ENCODE results near the gene RBCK1. TPM values are rescaled to one million over a fixed set of nuclear protein-coding genes. Genes with fewer than 3 reads are reported as not detected.

RBCK1 gene
- total and polyA plus RNA-seq, 9 of the 15 experiments (the other 6 are each of a cell fraction or from before 2014, with no cell fraction given): 5.9 to 59.3 (median 26.5) TPM

GRCh38 chr20:371755-372542 lies 36.1 kb upstream of the RBCK1 start (continued):
- TF ChIP-seq NRF1 (conservative IDR thresholded peaks at IDR 0.05 in 1 of 2, IDR thresholded peaks at IDR 0.05 in 1 of 2) (peak; percentile 82 to 84), MAZ (CRISPR knock-in tag; conservative IDR thresholded peaks at IDR 0.05 in 1 of 2, IDR thresholded peaks at IDR 0.05 in 1 of 2) (peak; percentile 80 to 94), NCOA1 (IDR thresholded peaks at IDR 0.05; ENCODE audit: low read depth) (peak; percentile 90), KDM5B (IDR thresholded peaks at IDR 0.05; ENCODE audit: insufficient replicate concordance, low read depth, low read length) (peak; percentile 31), ZNF318 (IDR thresholded peaks at IDR 0.05; ENCODE audit: borderline replicate concordance in 1 of 2, low read depth in 1 of 2) (peak in 1 of 2 experiments; percentile 82; a peak in 2 of 4 replicates), NUFIP1 (IDR thresholded peaks at IDR 0.05; ENCODE audit: partially characterized antibody) (no peak), MBD2 (IDR thresholded peaks at IDR 0.05; ENCODE audit: borderline replicate concordance, low read depth) (peak; percentile 72; the same call in 1 of the 2 replicates), SUPT5H (IDR thresholded peaks at IDR 0.05) (peak; percentile 65; the same call in 1 of the 2 replicates), ZNF766 (CRISPR knock-in tag; conservative IDR thresholded peaks at IDR 0.05) (peak; percentile 82), ZNF324 (CRISPR knock-in tag; IDR thresholded peaks at IDR 0.05) (peak; percentile 16; the same call in 1 of the 2 replicates), ZBTB7A (IDR thresholded peaks at IDR 0.05; ENCODE audit: borderline replicate concordance, control insufficient read depth, low read depth, low read length) (peak; percentile 69; the same call in 1 of the 2 replicates), TCFL5 (CRISPR knock-in tag; conservative IDR thresholded peaks at IDR 0.05) (peak; percentile 17; the same call in 1 of the 2 replicates), PTBP1 (IDR thresholded peaks at IDR 0.05; ENCODE audit: low read depth, low read length) (no peak)
- TF ChIP-seq, protein P1, sequence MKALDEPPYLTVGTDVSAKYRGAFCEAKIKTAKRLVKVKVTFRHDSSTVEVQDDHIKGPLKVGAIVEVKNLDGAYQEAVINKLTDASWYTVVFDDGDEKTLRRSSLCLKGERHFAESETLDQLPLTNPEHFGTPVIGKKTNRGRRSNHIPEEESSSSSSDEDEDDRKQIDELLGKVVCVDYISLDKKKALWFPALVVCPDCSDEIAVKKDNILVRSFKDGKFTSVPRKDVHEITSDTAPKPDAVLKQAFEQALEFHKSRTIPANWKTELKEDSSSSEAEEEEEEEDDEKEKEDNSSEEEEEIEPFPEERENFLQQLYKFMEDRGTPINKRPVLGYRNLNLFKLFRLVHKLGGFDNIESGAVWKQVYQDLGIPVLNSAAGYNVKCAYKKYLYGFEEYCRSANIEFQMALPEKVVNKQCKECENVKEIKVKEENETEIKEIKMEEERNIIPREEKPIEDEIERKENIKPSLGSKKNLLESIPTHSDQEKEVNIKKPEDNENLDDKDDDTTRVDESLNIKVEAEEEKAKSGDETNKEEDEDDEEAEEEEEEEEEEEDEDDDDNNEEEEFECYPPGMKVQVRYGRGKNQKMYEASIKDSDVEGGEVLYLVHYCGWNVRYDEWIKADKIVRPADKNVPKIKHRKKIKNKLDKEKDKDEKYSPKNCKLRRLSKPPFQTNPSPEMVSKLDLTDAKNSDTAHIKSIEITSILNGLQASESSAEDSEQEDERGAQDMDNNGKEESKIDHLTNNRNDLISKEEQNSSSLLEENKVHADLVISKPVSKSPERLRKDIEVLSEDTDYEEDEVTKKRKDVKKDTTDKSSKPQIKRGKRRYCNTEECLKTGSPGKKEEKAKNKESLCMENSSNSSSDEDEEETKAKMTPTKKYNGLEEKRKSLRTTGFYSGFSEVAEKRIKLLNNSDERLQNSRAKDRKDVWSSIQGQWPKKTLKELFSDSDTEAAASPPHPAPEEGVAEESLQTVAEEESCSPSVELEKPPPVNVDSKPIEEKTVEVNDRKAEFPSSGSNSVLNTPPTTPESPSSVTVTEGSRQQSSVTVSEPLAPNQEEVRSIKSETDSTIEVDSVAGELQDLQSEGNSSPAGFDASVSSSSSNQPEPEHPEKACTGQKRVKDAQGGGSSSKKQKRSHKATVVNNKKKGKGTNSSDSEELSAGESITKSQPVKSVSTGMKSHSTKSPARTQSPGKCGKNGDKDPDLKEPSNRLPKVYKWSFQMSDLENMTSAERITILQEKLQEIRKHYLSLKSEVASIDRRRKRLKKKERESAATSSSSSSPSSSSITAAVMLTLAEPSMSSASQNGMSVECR (CRISPR knock-in tag; IDR thresholded peaks at IDR 0.05): peak; percentile 71
